ENCODE results near the gene DUSP5. TPM values are rescaled to one million over a fixed set of nuclear protein-coding genes. Genes with fewer than 3 reads are reported as not detected.

The DUSP5 gene
- total RNA-seq, 4 donors from 2014 or later, result 3.8 to 25.7 (median 4.6) TPM

DNA sequence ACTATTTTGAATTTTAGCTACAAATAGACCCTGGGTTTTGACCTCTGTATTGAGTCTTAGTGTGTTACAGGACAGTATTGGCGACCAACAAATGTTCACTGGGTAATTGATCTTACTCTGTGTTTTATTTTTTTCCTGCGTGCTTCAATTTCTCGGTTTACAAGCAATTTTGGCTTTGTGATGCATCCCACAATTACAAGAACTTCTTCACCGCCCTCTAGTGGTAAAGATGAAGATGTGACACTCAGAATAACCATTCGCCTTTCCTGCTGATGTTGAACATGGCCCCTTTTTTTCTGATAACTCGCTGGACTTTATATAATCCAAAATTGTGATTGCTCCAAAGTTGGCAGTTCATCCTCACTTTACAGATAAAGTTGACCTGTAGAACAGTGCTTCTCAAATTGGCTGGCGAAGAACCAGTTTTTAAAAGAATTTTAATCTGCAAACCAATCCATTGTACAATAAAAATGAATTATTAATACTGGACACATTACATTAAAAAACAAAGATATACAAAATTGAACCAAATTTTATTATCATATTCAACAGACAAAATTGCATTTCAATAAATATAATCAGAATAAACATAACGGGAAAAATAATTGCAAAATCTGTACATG, 49.5 kb downstream of the DUSP5 start:
- H3K36me3 ChIP-seq, result no peaks in the 10 kb centered on the region
- H3K4me3 ChIP-seq, result no peak overlapping the region
- peaks cover 0 to 5% (median 0%) of the 10 kb centered on the region in 4 donors for H3K4me1 ChIP-seq
- H3K27ac ChIP-seq (replicated peaks in 1 of 4), result no peak overlapping the region
- intact Hi-C loops (cut with DNase I), result loop anchor here (2.0 to 5.0 kb wide), 3 partner anchors 50 to 405 kb away; partner anchors contain the start of gene DUSP5
- 11% methylated on average over 8 of the region's 8 CpGs for WGBS
- TF ChIP-seq, protein P1, sequence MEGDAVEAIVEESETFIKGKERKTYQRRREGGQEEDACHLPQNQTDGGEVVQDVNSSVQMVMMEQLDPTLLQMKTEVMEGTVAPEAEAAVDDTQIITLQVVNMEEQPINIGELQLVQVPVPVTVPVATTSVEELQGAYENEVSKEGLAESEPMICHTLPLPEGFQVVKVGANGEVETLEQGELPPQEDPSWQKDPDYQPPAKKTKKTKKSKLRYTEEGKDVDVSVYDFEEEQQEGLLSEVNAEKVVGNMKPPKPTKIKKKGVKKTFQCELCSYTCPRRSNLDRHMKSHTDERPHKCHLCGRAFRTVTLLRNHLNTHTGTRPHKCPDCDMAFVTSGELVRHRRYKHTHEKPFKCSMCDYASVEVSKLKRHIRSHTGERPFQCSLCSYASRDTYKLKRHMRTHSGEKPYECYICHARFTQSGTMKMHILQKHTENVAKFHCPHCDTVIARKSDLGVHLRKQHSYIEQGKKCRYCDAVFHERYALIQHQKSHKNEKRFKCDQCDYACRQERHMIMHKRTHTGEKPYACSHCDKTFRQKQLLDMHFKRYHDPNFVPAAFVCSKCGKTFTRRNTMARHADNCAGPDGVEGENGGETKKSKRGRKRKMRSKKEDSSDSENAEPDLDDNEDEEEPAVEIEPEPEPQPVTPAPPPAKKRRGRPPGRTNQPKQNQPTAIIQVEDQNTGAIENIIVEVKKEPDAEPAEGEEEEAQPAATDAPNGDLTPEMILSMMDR (IDR thresholded peaks at IDR 0.05), result peak; percentile 76 to 82 (median 76)
- TF ChIP-seq POLR2A (IDR thresholded peaks at IDR 0.05; ENCODE audit: low read depth), result no peak
- no peak for TF ChIP-seq POLR2AphosphoS5 (IDR thresholded peaks at IDR 0.05)
- no peak for TF ChIP-seq EP300 (IDR thresholded peaks at IDR 0.05)
- H3K9me3 ChIP-seq, result no peaks in the 10 kb centered on the region
- peaks cover 0 to 2% (median 0%) of the 10 kb centered on the region in 4 donors for H3K27me3 ChIP-seq
- peak; percentile 14 for DNase-seq (ENCODE audit: extremely low spot score)

DNA sequence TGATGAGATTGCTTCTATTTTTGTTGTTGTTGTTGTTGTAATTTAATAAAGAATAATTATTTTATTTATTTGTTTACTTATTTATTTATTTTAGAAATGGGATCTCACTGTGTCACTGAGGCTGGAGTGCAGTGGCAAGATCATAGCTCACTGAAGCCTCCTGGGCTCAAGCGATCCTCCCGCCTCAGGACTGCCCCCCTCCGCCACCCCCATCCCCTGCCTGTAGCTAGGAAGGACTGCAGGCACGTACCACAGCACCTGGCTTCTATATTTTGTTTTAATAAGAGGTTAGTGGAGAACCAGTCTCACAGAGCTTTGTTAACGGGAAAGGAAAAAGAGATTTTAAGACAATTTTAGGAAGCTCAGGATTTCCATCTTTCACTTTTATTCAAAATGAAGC, 50.3 kb downstream of the DUSP5 start:
- Histone ChIP-seq H3K27ac (replicated peaks in 1 of 4) (no peak overlapping the region), H3K4me1 (peaks cover 0 to 5% (median 0%) of the 10 kb centered on the region in 4 donors), H3K4me3 (no peak overlapping the region), H3K27me3 (peaks cover 0 to 3% (median 0%) of the 10 kb centered on the region in 4 donors), H3K36me3 (no peaks in the 10 kb centered on the region), H3K9me3 (no peaks in the 10 kb centered on the region)
- intact Hi-C loops (cut with DNase I), result loop anchor here (5.0 kb wide), 2 partner anchors 51 to 406 kb away; partner anchors contain the start of gene DUSP5
- 52% methylated on average over 5 of the region's 5 CpGs for WGBS
- no peak for TF ChIP-seq POLR2AphosphoS5 (IDR thresholded peaks at IDR 0.05)
- TF ChIP-seq EP300 (IDR thresholded peaks at IDR 0.05), result no peak
- TF ChIP-seq POLR2A (IDR thresholded peaks at IDR 0.05; ENCODE audit: low read depth), result no peak
- TF ChIP-seq, protein P1 (IDR thresholded peaks at IDR 0.05), result no peak
- no peak for DNase-seq (ENCODE audit: extremely low spot score)

DNA sequence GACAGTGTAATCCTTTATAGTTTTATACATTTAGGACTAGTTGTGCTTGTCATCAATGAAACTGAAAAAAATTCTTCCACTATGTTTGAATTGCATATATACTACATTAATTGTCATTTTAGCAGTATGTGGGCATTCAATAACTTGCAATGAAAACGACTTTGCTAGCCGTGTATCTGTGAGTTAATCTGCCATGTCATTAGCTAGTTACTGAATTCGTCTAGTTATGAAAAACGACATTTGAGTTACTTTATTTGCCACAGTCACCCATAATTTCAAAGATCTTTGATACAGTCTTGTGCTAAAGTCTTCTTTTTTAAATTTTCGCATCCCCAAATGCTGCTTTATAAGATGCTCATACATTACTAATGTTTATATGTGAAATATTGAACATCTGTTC, 51.5 kb downstream of the DUSP5 start:
- DNase-seq (ENCODE audit: extremely low spot score), result no peak
- H3K4me3 ChIP-seq, result no peak overlapping the region
- TF ChIP-seq EP300 (IDR thresholded peaks at IDR 0.05) (no peak), POLR2AphosphoS5 (IDR thresholded peaks at IDR 0.05) (no peak), POLR2A (IDR thresholded peaks at IDR 0.05; ENCODE audit: low read depth) (no peak)
- TF ChIP-seq, protein P1 (IDR thresholded peaks at IDR 0.05), result no peak
- no peak overlapping the region for H3K27ac ChIP-seq (replicated peaks in 1 of 4)
- intact Hi-C loops (cut with DNase I), result loop anchor here (5.0 kb wide), 2 partner anchors 52 to 407 kb away; partner anchors contain the start of gene DUSP5
- H3K36me3 ChIP-seq, result no peaks in the 10 kb centered on the region
- peaks cover 0 to 3% (median 0%) of the 10 kb centered on the region in 4 donors for H3K27me3 ChIP-seq
- H3K4me1 ChIP-seq, result peaks cover 0 to 5% (median 0%) of the 10 kb centered on the region in 4 donors
- no peaks in the 10 kb centered on the region for H3K9me3 ChIP-seq
- WGBS, result 75% methylated on average over 5 of the region's 5 CpGs

DNA sequence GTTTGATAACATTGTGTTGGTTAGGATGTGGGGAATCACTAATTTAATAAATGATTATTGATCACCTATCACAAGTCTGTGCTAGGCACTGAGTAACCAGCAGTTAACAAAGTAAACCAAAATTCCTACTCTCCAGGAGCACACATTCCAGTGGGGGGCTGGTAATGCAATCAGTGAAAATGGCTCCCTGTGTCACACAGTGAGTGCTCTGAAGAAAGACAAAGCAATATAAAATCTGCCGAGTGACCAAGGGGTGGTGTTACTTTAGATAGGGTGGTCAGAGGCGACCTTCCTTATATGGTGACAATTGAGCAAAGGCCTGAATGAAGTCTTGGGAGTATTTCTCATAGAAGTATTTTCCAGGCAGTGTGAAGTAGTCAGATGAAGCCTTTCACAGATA, 56.2 kb downstream of the DUSP5 start:
- H3K27me3 ChIP-seq, result peaks cover 0 to 3% (median 0%) of the 10 kb centered on the region in 4 donors
- H3K27ac ChIP-seq (replicated peaks in 1 of 4), result no peak overlapping the region
- no peaks in the 10 kb centered on the region for H3K36me3 ChIP-seq
- WGBS, result 57% methylated on average over 2 of the region's 2 CpGs
- TF ChIP-seq, protein P1 (IDR thresholded peaks at IDR 0.05), result no peak
- TF ChIP-seq POLR2A (IDR thresholded peaks at IDR 0.05; ENCODE audit: low read depth) (no peak), POLR2AphosphoS5 (IDR thresholded peaks at IDR 0.05) (no peak), EP300 (IDR thresholded peaks at IDR 0.05) (no peak)
- H3K9me3 ChIP-seq, result no peaks in the 10 kb centered on the region
- intact Hi-C loops (cut with DNase I), result no loop called here
- no peak for DNase-seq (ENCODE audit: extremely low spot score)
- no peak overlapping the region for H3K4me3 ChIP-seq
- no peaks in the 10 kb centered on the region for H3K4me1 ChIP-seq
